ENCODE results near the gene PNPLA5.
"Not testable (repeated sequence)": the region's sequence is repeated elsewhere in the genome, so short reads cannot be mapped to it uniquely, and the experiment has no call there.

PNPLA5 gene

GRCh38 chr22:43891360-43892182 is at the start of gene PNPLA5:
Gene PNPLA5 (minus strand): TSS chr22:43892013. CDS start chr22:43891880, 133 bp downstream.
- no peak for DNase-seq

GRCh38 chr22:43941449-43941848 is 49.6 kb upstream of the PNPLA5 start:
- DNase-seq: no peak

- DNase-seq: no peak
Observed at GRCh38 chr22:43931771-43932170, 40.0 kb upstream of the PNPLA5 start.

- no peak for DNase-seq
Observed at GRCh38 chr22:43928908-43929307, 37.1 kb upstream of the PNPLA5 start.

GRCh38 chr22:43928468-43928867 is 36.7 kb upstream of the PNPLA5 start:
- no peak for DNase-seq

GRCh38 chr22:43926349-43926710 is 34.5 kb upstream of the PNPLA5 start:
- DNase-seq: no peak

GRCh38 chr22:43925433-43926348 is 33.9 kb upstream of the PNPLA5 start:
- DNase-seq: no peak

- DNase-seq: no peak
Observed at GRCh38 chr22:43924877-43925276, 33.1 kb upstream of the PNPLA5 start.

GRCh38 chr22:43923631-43924464 is 32.0 kb upstream of the PNPLA5 start, which contains the start of gene PNPLA3:
Gene PNPLA3 (plus strand): TSS chr22:43923805. CDS start chr22:43923912, 107 bp downstream.
- peak; percentile 4 for DNase-seq

- DNase-seq: no peak
Observed at GRCh38 chr22:43923191-43923590, 31.4 kb upstream of the PNPLA5 start.

- no peak for DNase-seq
Observed at GRCh38 chr22:43922123-43922522, 30.3 kb upstream of the PNPLA5 start.

GRCh38 chr22:43921370-43921769 is 29.6 kb upstream of the PNPLA5 start:
- DNase-seq: no peak

- no peak for DNase-seq
Observed at GRCh38 chr22:43919106-43919973, 27.5 kb upstream of the PNPLA5 start.

- DNase-seq: no peak
Observed at GRCh38 chr22:43917521-43917920, 25.7 kb upstream of the PNPLA5 start.

GRCh38 chr22:43911351-43911750 is 19.5 kb upstream of the PNPLA5 start:
- DNase-seq: no peak

- no peak for DNase-seq
Observed at GRCh38 chr22:43910178-43910695, 18.4 kb upstream of the PNPLA5 start.

GRCh38 chr22:43909708-43910107 is 17.9 kb upstream of the PNPLA5 start:
- no peak for DNase-seq

GRCh38 chr22:43905681-43906080 is 13.9 kb upstream of the PNPLA5 start:
- no peak for DNase-seq

GRCh38 chr22:43904412-43904811 is 12.6 kb upstream of the PNPLA5 start:
- not testable (repeated sequence) for DNase-seq

GRCh38 chr22:43903033-43903432 is 11.2 kb upstream of the PNPLA5 start:
- DNase-seq: not testable (repeated sequence)

GRCh38 chr22:43901976-43902643 is 10.3 kb upstream of the PNPLA5 start:
- no peak for DNase-seq

Data from SHP77 treated with DMSO at 0.1 percent for 48 hours (cell line).